Adipocyte (in vitro differentiated cells): Measurements from ENCODE around the gene SKIC2.

ENCODE experiments used
- DNase-seq: peaks from one replicate; pipeline ENCODE4 v3.0.0-alpha.2; 2015; ENCODE audit warnings: low read depth
- H3K27me3 ChIP-seq: replicated peaks from 2 replicates; pipeline ENCODE4 v1.7.0; 2013; ENCODE audit warnings: mild to moderate bottlenecking, low read length, moderate library complexity; ENCODE audit not compliant: control insufficient read depth, insufficient read depth
- H3K36me3 ChIP-seq: 2 replicates; pipeline ENCODE4 v1.7.0; 2013; ENCODE audit warnings: low read length, mild to moderate bottlenecking, moderate library complexity; ENCODE audit not compliant: control insufficient read depth, insufficient read depth, severe bottlenecking
- H3K4me1 ChIP-seq: 2 replicates; pipeline ENCODE4 v1.7.0; 2013; ENCODE audit warnings: mild to moderate bottlenecking, low read length, moderate library complexity; ENCODE audit not compliant: control insufficient read depth, insufficient read depth
- H3K4me3 ChIP-seq: 2 replicates; pipeline ENCODE4 v1.7.0; 2013; ENCODE audit warnings: mild to moderate bottlenecking, low read length, moderate library complexity
- H3K9ac ChIP-seq: 2 replicates; pipeline ENCODE4 v1.7.0; 2013; ENCODE audit warnings: mild to moderate bottlenecking, low read length, moderate library complexity
- H3K9me3 ChIP-seq: 2 replicates; pipeline ENCODE4 v1.7.0; 2013; ENCODE audit warnings: mild to moderate bottlenecking, low read length, moderate library complexity; ENCODE audit not compliant: control insufficient read depth

Gene SKIC2

GRCh38 chr6:31946370-31946885 lies 12.5 kb upstream of the SKIC2 start:
- H3K9me3 ChIP-seq = no peaks in the 10 kb centered on the region
- no peak for DNase-seq
- peak overlapping the region; percentile 63 for H3K4me3 ChIP-seq
- no peaks in the 10 kb centered on the region for H3K27me3 ChIP-seq
- peaks cover 4% of the 10 kb centered on the region for H3K36me3 ChIP-seq
- H3K9ac ChIP-seq = peak overlapping the region; percentile 39
- H3K4me1 ChIP-seq = peaks cover 39% of the 10 kb centered on the region

GRCh38 chr6:31947070-31947675 lies 11.8 kb upstream of the SKIC2 start:
- Histone ChIP-seq H3K9ac (no peak overlapping the region), H3K9me3 (no peaks in the 10 kb centered on the region), H3K4me1 (peaks cover 38% of the 10 kb centered on the region), H3K36me3 (peaks cover 11% of the 10 kb centered on the region), H3K27me3 (no peaks in the 10 kb centered on the region), H3K4me3 (no peak overlapping the region)
- DNase-seq = no peak

- Histone ChIP-seq H3K4me3 (no peak overlapping the region), H3K27me3 (no peaks in the 10 kb centered on the region), H3K9ac (no peak overlapping the region), H3K36me3 (peaks cover 13% of the 10 kb centered on the region), H3K9me3 (no peaks in the 10 kb centered on the region), H3K4me1 (peaks cover 38% of the 10 kb centered on the region)
- DNase-seq = no peak
Measured at GRCh38 chr6:31947864-31948263, 11.1 kb upstream of the SKIC2 start.

- H3K9ac ChIP-seq = no peak overlapping the region
- H3K4me1 ChIP-seq = peaks cover 38% of the 10 kb centered on the region
- H3K27me3 ChIP-seq = no peaks in the 10 kb centered on the region
Measured at GRCh38 chr6:31948306-31948705, 10.7 kb upstream of the SKIC2 start.

GRCh38 chr6:31948753-31949413 lies 10.1 kb upstream of the SKIC2 start:
- Histone ChIP-seq H3K4me1 (peaks cover 38% of the 10 kb centered on the region), H3K36me3 (peaks cover 23% of the 10 kb centered on the region), H3K9ac (no peak overlapping the region), H3K4me3 (no peak overlapping the region), H3K27me3 (no peaks in the 10 kb centered on the region), H3K9me3 (no peaks in the 10 kb centered on the region)
- no peak for DNase-seq

More at GRCh38 chr6:31948306-31948705, 10.7 kb upstream of the SKIC2 start:
- Histone ChIP-seq H3K9me3 (no peaks in the 10 kb centered on the region), H3K36me3 (peaks cover 18% of the 10 kb centered on the region), H3K4me3 (no peak overlapping the region)
- no peak for DNase-seq

- Histone ChIP-seq H3K9me3 (no peaks in the 10 kb centered on the region), H3K27me3 (no peaks in the 10 kb centered on the region), H3K4me1 (peaks cover 34% of the 10 kb centered on the region), H3K9ac (no peak overlapping the region), H3K36me3 (peaks cover 35% of the 10 kb centered on the region), H3K4me3 (no peak overlapping the region)
- DNase-seq = no peak
Measured at GRCh38 chr6:31949926-31950548, 8.9 kb upstream of the SKIC2 start.

GRCh38 chr6:31952140-31952805 lies 6.7 kb upstream of the SKIC2 start:
- Histone ChIP-seq H3K4me3 (no peak overlapping the region), H3K27me3 (no peaks in the 10 kb centered on the region), H3K4me1 (peaks cover 21% of the 10 kb centered on the region), H3K9ac (peak overlapping the region; percentile 41), H3K36me3 (peaks cover 50% of the 10 kb centered on the region), H3K9me3 (no peaks in the 10 kb centered on the region)
- DNase-seq = peak; percentile 87

GRCh38 chr6:31952890-31953289 lies 6.1 kb upstream of the SKIC2 start:
- H3K4me3 ChIP-seq = no peak overlapping the region
- DNase-seq = no peak
- H3K36me3 ChIP-seq = peaks cover 50% of the 10 kb centered on the region
- H3K27me3 ChIP-seq = no peaks in the 10 kb centered on the region
- peaks cover 26% of the 10 kb centered on the region for H3K4me1 ChIP-seq
- H3K9ac ChIP-seq = peak overlapping the region; percentile 41
- no peaks in the 10 kb centered on the region for H3K9me3 ChIP-seq

GRCh38 chr6:31954511-31954910 lies 4.5 kb upstream of the SKIC2 start:
- H3K9ac ChIP-seq = no peak overlapping the region
- no peaks in the 10 kb centered on the region for H3K27me3 ChIP-seq
- peaks cover 50% of the 10 kb centered on the region for H3K36me3 ChIP-seq
- H3K4me1 ChIP-seq = peaks cover 22% of the 10 kb centered on the region
- no peak for DNase-seq
- no peak overlapping the region for H3K4me3 ChIP-seq
- no peaks in the 10 kb centered on the region for H3K9me3 ChIP-seq

GRCh38 chr6:31956796-31957195 lies 2.2 kb upstream of the SKIC2 start:
- Histone ChIP-seq H3K9me3 (no peaks in the 10 kb centered on the region), H3K4me1 (peaks cover 18% of the 10 kb centered on the region), H3K36me3 (peaks cover 59% of the 10 kb centered on the region), H3K4me3 (no peak overlapping the region), H3K27me3 (no peaks in the 10 kb centered on the region), H3K9ac (peak overlapping the region; percentile 99)
- no peak for DNase-seq

- peak; percentile 33 for DNase-seq
- Histone ChIP-seq H3K9ac (peak overlapping the region; percentile 99), H3K27me3 (no peaks in the 10 kb centered on the region), H3K4me1 (peaks cover 18% of the 10 kb centered on the region), H3K36me3 (peaks cover 64% of the 10 kb centered on the region), H3K4me3 (peak overlapping the region; percentile 99), H3K9me3 (no peaks in the 10 kb centered on the region)
Measured at GRCh38 chr6:31958412-31958740, 599 bp upstream of the SKIC2 start.
